Effector memory CD4-positive, alpha-beta T cell (primary cell): ENCODE data around the gene CATSPER4.

Experiments
- DNase-seq, 3 donors: peaks; one replicate each; pipeline ENCODE4 v3.0.0-alpha.2; 2020
- H3K27ac ChIP-seq: 2 replicates; pipeline ENCODE4 v1.7.0; 2013; ENCODE audit warnings: mild to moderate bottlenecking, low read length, moderate library complexity; ENCODE audit not compliant: insufficient read depth, poor library complexity, severe bottlenecking
- H3K27me3 ChIP-seq: replicated peaks from 2 replicates; pipeline ENCODE4 v1.7.0; 2013; ENCODE audit warnings: mild to moderate bottlenecking, low read length; ENCODE audit not compliant: insufficient read depth, control insufficient read depth, poor library complexity, severe bottlenecking
- H3K36me3 ChIP-seq: 2 replicates; pipeline ENCODE4 v1.7.0; 2013; ENCODE audit warnings: mild to moderate bottlenecking, low read length, moderate library complexity; ENCODE audit not compliant: control insufficient read depth, insufficient read depth
- H3K4me1 ChIP-seq: 2 replicates; pipeline ENCODE4 v1.7.0; 2013; ENCODE audit warnings: low read length, mild to moderate bottlenecking; ENCODE audit not compliant: control insufficient read depth, insufficient read depth, poor library complexity, severe bottlenecking
- H3K4me3 ChIP-seq: 2 replicates; pipeline ENCODE4 v1.7.0; 2013; ENCODE audit warnings: low read length, low read depth, mild to moderate bottlenecking; ENCODE audit not compliant: insufficient read depth, poor library complexity, severe bottlenecking
- H3K9me3 ChIP-seq: 2 replicates; pipeline ENCODE4 v1.7.0; 2013; ENCODE audit warnings: mild to moderate bottlenecking, low read length, moderate library complexity; ENCODE audit not compliant: control insufficient read depth

Gene CATSPER4

GRCh38 chr1:26191739-26192138 is 1.3 kb downstream of the CATSPER4 start:
- Histone ChIP-seq H3K27ac (no peak overlapping the region), H3K27me3 (no peaks in the 10 kb centered on the region), H3K4me3 (no peak overlapping the region), H3K9me3 (no peaks in the 10 kb centered on the region), H3K36me3 (no peaks in the 10 kb centered on the region), H3K4me1 (no peaks in the 10 kb centered on the region)
- DNase-seq: no peak

DNA sequence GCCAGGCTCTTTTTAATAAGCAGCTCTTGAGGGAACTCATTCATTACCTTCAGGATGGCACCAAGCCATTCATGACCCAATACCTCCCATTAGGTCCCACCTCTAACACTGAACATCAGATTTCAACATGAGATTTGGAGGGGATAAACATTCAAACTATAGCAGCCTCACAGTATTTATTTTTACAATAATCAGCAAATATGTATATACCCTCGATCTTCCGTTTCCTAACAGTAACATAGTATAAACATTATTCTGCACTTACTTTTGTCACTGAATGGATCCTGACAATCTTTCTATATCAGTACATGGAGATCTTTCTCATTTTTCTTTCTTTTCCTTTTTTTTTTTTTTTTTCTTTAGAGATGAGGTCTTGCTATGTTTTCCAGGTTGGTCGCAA is 5.4 kb downstream of the CATSPER4 start:
- H3K4me3 ChIP-seq: no peak overlapping the region
- no peaks in the 10 kb centered on the region for H3K27me3 ChIP-seq
- peaks cover 3% of the 10 kb centered on the region for H3K4me1 ChIP-seq
- H3K9me3 ChIP-seq: no peaks in the 10 kb centered on the region
- no peak for DNase-seq
- no peak overlapping the region for H3K27ac ChIP-seq
- H3K36me3 ChIP-seq: no peaks in the 10 kb centered on the region

GRCh38 chr1:26197301-26197700 is 6.9 kb downstream of the CATSPER4 start:
- H3K27me3 ChIP-seq: no peaks in the 10 kb centered on the region
- H3K36me3 ChIP-seq: no peaks in the 10 kb centered on the region
- no peak for DNase-seq
- peaks cover 18% of the 10 kb centered on the region for H3K4me1 ChIP-seq
- no peak overlapping the region for H3K27ac ChIP-seq
- no peaks in the 10 kb centered on the region for H3K9me3 ChIP-seq
- no peak overlapping the region for H3K4me3 ChIP-seq

DNA sequence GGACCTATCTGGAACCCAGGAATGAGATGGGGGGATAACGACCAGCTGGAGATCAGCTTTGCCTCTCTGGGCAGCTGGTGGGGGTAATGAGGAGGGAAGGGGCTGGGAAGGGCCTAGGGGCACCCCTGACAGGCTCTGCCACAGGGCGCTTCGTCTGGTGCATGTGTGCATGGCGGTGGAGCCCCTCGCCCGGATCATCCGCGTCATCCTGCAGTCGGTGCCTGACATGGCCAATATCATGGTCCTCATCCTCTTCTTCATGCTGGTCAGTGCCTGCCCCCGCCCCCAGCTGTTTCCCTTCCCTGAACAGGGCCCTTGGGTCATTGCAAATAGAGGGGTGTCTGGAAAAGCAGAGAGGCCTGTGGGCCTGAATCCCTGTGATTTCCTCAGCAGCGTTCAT is 7.4 kb downstream of the CATSPER4 start:
- H3K27me3 ChIP-seq: no peaks in the 10 kb centered on the region
- peaks cover 23% of the 10 kb centered on the region for H3K4me1 ChIP-seq
- no peaks in the 10 kb centered on the region for H3K9me3 ChIP-seq
- no peak overlapping the region for H3K27ac ChIP-seq
- no peak overlapping the region for H3K4me3 ChIP-seq
- no peak for DNase-seq
- H3K36me3 ChIP-seq: no peaks in the 10 kb centered on the region

- Histone ChIP-seq H3K4me3 (no peak overlapping the region), H3K27ac (no peak overlapping the region)
These were observed 10.0 kb downstream of the CATSPER4 start for GRCh38 chr1:26200413-26200812.

DNA sequence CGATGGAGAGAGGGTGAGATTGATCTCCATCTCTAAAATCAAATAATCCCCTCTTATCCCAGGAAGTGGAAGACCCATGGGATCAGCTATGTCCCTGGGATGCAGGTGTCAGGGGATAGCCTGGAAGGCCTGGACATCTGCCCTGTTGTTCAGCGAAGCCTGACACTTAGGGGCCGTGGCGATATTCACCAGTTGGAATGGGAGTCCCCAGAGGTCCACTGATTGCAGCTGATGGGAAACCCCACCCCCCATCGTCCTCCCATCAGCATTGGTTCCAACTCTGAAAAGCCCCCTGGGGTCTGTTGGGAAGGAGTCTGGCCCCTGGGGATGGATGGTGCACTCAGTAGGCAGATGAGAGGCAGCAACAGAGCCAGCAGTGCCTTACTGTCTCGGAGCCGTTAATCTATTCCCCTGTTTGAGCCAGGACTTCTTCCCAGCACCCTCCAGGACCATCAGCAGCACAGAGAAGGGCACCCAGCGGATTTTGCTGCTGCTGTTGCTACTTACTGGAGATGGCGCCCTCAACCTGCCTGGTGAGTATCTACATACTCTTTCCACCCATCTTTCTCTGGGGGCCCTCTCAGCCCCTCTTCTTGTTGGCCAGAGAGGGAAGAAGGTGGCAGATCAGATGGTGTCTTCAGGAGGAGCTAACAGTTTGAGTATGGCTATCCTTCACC is 13.4 kb downstream of the CATSPER4 start:
- Histone ChIP-seq H3K9me3 (no peaks in the 10 kb centered on the region), H3K27me3 (no peaks in the 10 kb centered on the region), H3K4me3 (no peak overlapping the region), H3K27ac (no peak overlapping the region), H3K36me3 (no peaks in the 10 kb centered on the region), H3K4me1 (peaks cover 23% of the 10 kb centered on the region)
- no peak for DNase-seq

More at GRCh38 chr1:26200413-26200812, 10.0 kb downstream of the CATSPER4 start:
- no peak for DNase-seq
- Histone ChIP-seq H3K36me3 (no peaks in the 10 kb centered on the region), H3K4me1 (peaks cover 23% of the 10 kb centered on the region), H3K9me3 (no peaks in the 10 kb centered on the region), H3K27me3 (no peaks in the 10 kb centered on the region)

DNA sequence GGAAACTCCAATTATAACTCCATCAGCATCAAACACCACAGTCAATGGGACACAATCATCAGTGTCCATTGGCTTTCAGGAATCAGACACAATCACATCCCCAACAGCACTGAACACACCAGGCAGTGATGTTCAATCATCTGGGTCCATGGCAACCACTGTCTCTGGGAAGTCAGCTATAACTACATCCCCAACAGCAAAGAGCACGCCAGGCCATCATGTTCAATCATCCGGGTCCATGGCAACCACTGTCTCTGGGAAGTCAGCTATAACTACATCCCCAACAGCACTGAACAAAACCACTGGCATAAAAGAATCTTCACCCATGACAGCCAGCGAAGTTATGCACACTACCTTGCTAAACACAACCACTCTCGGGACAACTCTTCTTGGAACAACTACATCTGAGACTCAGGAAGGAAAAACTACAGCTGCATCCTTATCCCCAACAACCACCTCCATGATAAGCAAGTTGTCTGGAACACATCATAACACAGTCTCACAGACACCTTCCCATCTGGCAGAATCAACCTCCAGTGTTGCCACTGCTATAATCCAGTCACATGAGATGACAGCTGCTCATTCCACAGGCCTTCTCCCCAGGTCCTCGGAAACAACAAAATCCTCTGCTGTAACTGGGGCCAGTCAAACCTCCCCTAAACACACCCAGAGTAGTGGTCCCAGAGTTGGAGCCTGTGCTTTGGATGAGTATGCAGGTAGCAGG is 19.9 kb downstream of the CATSPER4 start:
- no peaks in the 10 kb centered on the region for H3K27me3 ChIP-seq
- no peak overlapping the region for H3K27ac ChIP-seq
- no peaks in the 10 kb centered on the region for H3K9me3 ChIP-seq
- H3K36me3 ChIP-seq: no peaks in the 10 kb centered on the region
- DNase-seq: no peak
- H3K4me3 ChIP-seq: no peak overlapping the region
- H3K4me1 ChIP-seq: no peaks in the 10 kb centered on the region

- no peak overlapping the region for H3K4me3 ChIP-seq
- no peaks in the 10 kb centered on the region for H3K9me3 ChIP-seq
- H3K27me3 ChIP-seq: no peaks in the 10 kb centered on the region
- H3K36me3 ChIP-seq: no peaks in the 10 kb centered on the region
- no peak overlapping the region for H3K27ac ChIP-seq
- no peak for DNase-seq
- no peaks in the 10 kb centered on the region for H3K4me1 ChIP-seq
These were observed 22.3 kb downstream of the CATSPER4 start for GRCh38 chr1:26212726-26213125.

- H3K36me3 ChIP-seq: no peaks in the 10 kb centered on the region
- no peaks in the 10 kb centered on the region for H3K4me1 ChIP-seq
- no peaks in the 10 kb centered on the region for H3K27me3 ChIP-seq
- no peak for DNase-seq
- no peaks in the 10 kb centered on the region for H3K9me3 ChIP-seq
- H3K4me3 ChIP-seq: no peak overlapping the region
- no peak overlapping the region for H3K27ac ChIP-seq
These were observed 23.0 kb downstream of the CATSPER4 start for GRCh38 chr1:26213335-26213905.

- Histone ChIP-seq H3K4me3 (no peak overlapping the region), H3K36me3 (no peaks in the 10 kb centered on the region), H3K27me3 (no peaks in the 10 kb centered on the region), H3K4me1 (no peaks in the 10 kb centered on the region), H3K9me3 (no peaks in the 10 kb centered on the region), H3K27ac (no peak overlapping the region)
- no peak for DNase-seq
These were observed 24.8 kb downstream of the CATSPER4 start for GRCh38 chr1:26215246-26215645.
